ACC112 (cell line): Measurements from ENCODE around the gene SRRM2.

Source experiments
- H2AFZ ChIP-seq: fragments of 200-600 bp; sonication (generic); one replicate; pipeline ENCODE4 v1.6.0; 2017; ENCODE audit warnings: antibody characterized with exemption, low read length; ENCODE audit not compliant: unreplicated experiment
- H3K27ac ChIP-seq: fragments of 200-600 bp; sonication (generic); 2 replicates; pipeline ENCODE4 v1.5.1; 2014; ENCODE audit warnings: low read depth, mild to moderate bottlenecking, antibody characterized with exemption, low read length, moderate library complexity
- H3K27me3 ChIP-seq: fragments of 200-600 bp; sonication (generic); 2 replicates; pipeline ENCODE4 v1.6.1; 2014; ENCODE audit warnings: mild to moderate bottlenecking, antibody characterized with exemption, low read length, moderate library complexity, mixed read lengths; ENCODE audit not compliant: insufficient read depth
- H3K36me3 ChIP-seq: fragments of 200-600 bp; sonication (generic); 2 replicates; pipeline ENCODE4 v1.6.1; 2016; ENCODE audit warnings: mild to moderate bottlenecking, antibody characterized with exemption, low read length, moderate library complexity, mixed read lengths; ENCODE audit not compliant: insufficient read depth
- H3K4me1 ChIP-seq: fragments of 200-600 bp; sonication (generic); one replicate; pipeline ENCODE4 v1.6.1; 2016; ENCODE audit warnings: low read length, mixed read lengths; ENCODE audit not compliant: insufficient read depth, unreplicated experiment, control insufficient read depth
- H3K4me3 ChIP-seq: fragments of 200-600 bp; sonication (generic); 2 replicates; pipeline ENCODE4 v1.5.1; 2014; ENCODE audit warnings: mild to moderate bottlenecking, low read depth, low read length
- H3K79me2 ChIP-seq: fragments of 200-600 bp; sonication (generic); one replicate; pipeline ENCODE4 v1.6.0; 2016; ENCODE audit warnings: low read length; ENCODE audit not compliant: control insufficient read depth, unreplicated experiment, insufficient read depth

SRRM2 gene

GRCh38 chr16:2752850-2753732, 653 bp downstream of the SRRM2 start:
- H3K27me3 ChIP-seq: no peaks in the 10 kb centered on the region
- H3K79me2 ChIP-seq: peaks cover 64% of the 10 kb centered on the region
- peaks cover 16% of the 10 kb centered on the region; the same call in 1 of the 2 replicates for H3K36me3 ChIP-seq
- no peak overlapping the region for H2AFZ ChIP-seq
- H3K4me1 ChIP-seq: peaks cover 24% of the 10 kb centered on the region
- peak overlapping the region; percentile 97 for H3K27ac ChIP-seq
- peak overlapping the region; percentile 94 for H3K4me3 ChIP-seq

- H3K27ac ChIP-seq: peak overlapping the region; percentile 97
- peaks cover 70% of the 10 kb centered on the region for H3K79me2 ChIP-seq
- no peaks in the 10 kb centered on the region for H3K27me3 ChIP-seq
- peaks cover 20% of the 10 kb centered on the region for H3K36me3 ChIP-seq
- H2AFZ ChIP-seq: no peak overlapping the region
- H3K4me3 ChIP-seq: peak overlapping the region; percentile 94
- peaks cover 24% of the 10 kb centered on the region for H3K4me1 ChIP-seq
These were observed 1.2 kb downstream of the SRRM2 start for GRCh38 chr16:2753733-2754020.

- peaks cover 84% of the 10 kb centered on the region for H3K79me2 ChIP-seq
- no peak overlapping the region for H2AFZ ChIP-seq
- peak overlapping the region; percentile 94 for H3K4me3 ChIP-seq
- peaks cover 24% of the 10 kb centered on the region for H3K4me1 ChIP-seq
- no peak overlapping the region for H3K27ac ChIP-seq
- H3K36me3 ChIP-seq: peaks cover 34% of the 10 kb centered on the region
- H3K27me3 ChIP-seq: no peaks in the 10 kb centered on the region
These were observed 2.7 kb downstream of the SRRM2 start for GRCh38 chr16:2755158-2755557.

GRCh38 chr16:2756288-2757015, 4.0 kb downstream of the SRRM2 start:
- Histone ChIP-seq H2AFZ (no peak overlapping the region), H3K4me3 (no peak overlapping the region; the same call in 1 of the 2 replicates), H3K27ac (no peak overlapping the region), H3K27me3 (no peaks in the 10 kb centered on the region), H3K36me3 (peaks cover 47% of the 10 kb centered on the region), H3K4me1 (peaks cover 17% of the 10 kb centered on the region), H3K79me2 (peaks cover 88% of the 10 kb centered on the region)

GRCh38 chr16:2757344-2757743, 4.9 kb downstream of the SRRM2 start:
- Histone ChIP-seq H3K36me3 (peaks cover 56% of the 10 kb centered on the region), H3K4me1 (peaks cover 15% of the 10 kb centered on the region), H3K4me3 (no peak overlapping the region), H3K79me2 (peaks cover 95% of the 10 kb centered on the region), H3K27me3 (no peaks in the 10 kb centered on the region), H3K27ac (no peak overlapping the region), H2AFZ (no peak overlapping the region)

- Histone ChIP-seq H2AFZ (no peak overlapping the region), H3K4me1 (no peaks in the 10 kb centered on the region), H3K27me3 (no peaks in the 10 kb centered on the region), H3K79me2 (peaks cover 99% of the 10 kb centered on the region), H3K27ac (no peak overlapping the region), H3K36me3 (peaks cover 94% of the 10 kb centered on the region), H3K4me3 (no peak overlapping the region)
These were observed 9.0 kb downstream of the SRRM2 start for GRCh38 chr16:2761472-2761871.

- Histone ChIP-seq H3K4me3 (no peak overlapping the region), H3K36me3 (peaks cover 95% of the 10 kb centered on the region), H3K4me1 (peaks cover 6% of the 10 kb centered on the region), H3K27ac (no peak overlapping the region), H2AFZ (no peak overlapping the region), H3K27me3 (no peaks in the 10 kb centered on the region), H3K79me2 (peaks cover 98% of the 10 kb centered on the region)
These were observed 9.6 kb downstream of the SRRM2 start for GRCh38 chr16:2761886-2762583.

GRCh38 chr16:2762711-2763110, 10.3 kb downstream of the SRRM2 start:
- Histone ChIP-seq H3K4me1 (peaks cover 12% of the 10 kb centered on the region), H3K4me3 (no peak overlapping the region), H3K36me3 (peaks cover 90% of the 10 kb centered on the region), H3K79me2 (peaks cover 94% of the 10 kb centered on the region), H3K27ac (no peak overlapping the region), H3K27me3 (no peaks in the 10 kb centered on the region), H2AFZ (no peak overlapping the region)

- Histone ChIP-seq H2AFZ (no peak overlapping the region), H3K27me3 (no peaks in the 10 kb centered on the region), H3K79me2 (peaks cover 93% of the 10 kb centered on the region), H3K27ac (no peak overlapping the region), H3K4me3 (no peak overlapping the region), H3K36me3 (peaks cover 86% of the 10 kb centered on the region), H3K4me1 (peaks cover 17% of the 10 kb centered on the region)
These were observed 10.7 kb downstream of the SRRM2 start for GRCh38 chr16:2763173-2763572.

- H3K36me3 ChIP-seq: peaks cover 81% of the 10 kb centered on the region
- no peak overlapping the region for H3K4me3 ChIP-seq
- no peak overlapping the region for H3K27ac ChIP-seq
- H3K27me3 ChIP-seq: no peaks in the 10 kb centered on the region
- peaks cover 32% of the 10 kb centered on the region for H3K4me1 ChIP-seq
- no peak overlapping the region for H2AFZ ChIP-seq
- H3K79me2 ChIP-seq: peaks cover 77% of the 10 kb centered on the region
These were observed 12.3 kb downstream of the SRRM2 start for GRCh38 chr16:2764718-2765117.
